Uterus (tissue), 2 donors: ENCODE measurements around the gene IL6R.

Source experiments
- CTCF ChIP-seq, 4 experiments: fragments of 200-600 bp in 2 of 4; fragments of 450-650 bp in 2 of 4; sonication (generic) in 2 of 4; IDR thresholded peaks; one replicate each; pipeline ENCODE4 v1.5.1; 2016 to 2019; ENCODE audit warnings: antibody characterized with exemption in 4 of 4, mild to moderate bottlenecking in 2 of 4, moderate library complexity in 1 of 4
- POLR2A ChIP-seq, 2 donors: fragments of 450-650 bp; IDR thresholded peaks; one replicate each; pipeline ENCODE4 v1.6.1; 2016; ENCODE audit warnings: antibody characterized with exemption in 2 of 2, mild to moderate bottlenecking in 1 of 2, moderate library complexity in 1 of 2

GRCh38 chr1:154468535-154469250 lies 63.5 kb downstream of the IL6R start:
- TF ChIP-seq CTCF (IDR thresholded peaks at IDR 0.05) (no peak), POLR2A (IDR thresholded peaks at IDR 0.05) (no peak)
